Lung (tissue), 12 donors: ENCODE data around the gene IFT172. TPM values are rescaled to one million over a fixed set of nuclear protein-coding genes. Genes with fewer than 3 reads are reported as not detected.

Experiments used
- ATAC-seq: fragments of 200-7000 bp; cut with Tn5 transposase; one replicate; pipeline ENCODE4 v1.9.1; 2020; ENCODE audit warnings: moderate number of reproducible peaks; ENCODE audit not compliant: insufficient read depth, low FRiP score
- DNase-seq, 3 donors: peaks; one replicate each; pipeline ENCODE4 v3.0.0-alpha.2; 2013 to 2017
- H3K27ac ChIP-seq, 2 donors: one replicate each; pipeline ENCODE4 v1.5.1; 2013; ENCODE audit warnings: mild to moderate bottlenecking in 2 of 2, moderate library complexity in 2 of 2, control low read depth in 1 of 2, inconsistent platforms in 1 of 2, low read depth in 1 of 2, low read length in 1 of 2
- H3K27me3 ChIP-seq, 3 donors: one replicate each; pipeline ENCODE4 v1.5.1; 2013; ENCODE audit warnings: low read length in 2 of 3; ENCODE audit not compliant: control insufficient read depth in 3 of 3, insufficient read depth in 3 of 3
- H3K36me3 ChIP-seq, 4 donors: one replicate each; pipeline ENCODE4 v1.5.1; 2013; ENCODE audit warnings: low read length in 4 of 4, mild to moderate bottlenecking in 1 of 4, moderate library complexity in 1 of 4; ENCODE audit not compliant: control insufficient read depth in 4 of 4, insufficient read depth in 4 of 4
- H3K4me1 ChIP-seq, 5 donors: one replicate each; pipeline ENCODE4 v1.5.1; 2013; ENCODE audit warnings: low read length in 5 of 5, mild to moderate bottlenecking in 2 of 5, moderate library complexity in 1 of 5; ENCODE audit not compliant: control insufficient read depth in 5 of 5, insufficient read depth in 5 of 5
- H3K4me3 ChIP-seq: one replicate; pipeline ENCODE4 v1.5.1; 2013; ENCODE audit warnings: mild to moderate bottlenecking, control low read depth, moderate library complexity
- H3K9ac ChIP-seq, 2 donors: one replicate each; pipeline ENCODE4 v1.5.1; 2013; ENCODE audit warnings: low read length in 2 of 2, control low read depth in 1 of 2; ENCODE audit not compliant: insufficient read depth in 1 of 2
- H3K9me3 ChIP-seq, 4 donors: one replicate each; pipeline ENCODE4 v1.5.1; 2013; ENCODE audit warnings: low read length in 3 of 4, mild to moderate bottlenecking in 1 of 4, moderate library complexity in 1 of 4; ENCODE audit not compliant: control insufficient read depth in 4 of 4, insufficient read depth in 3 of 4
- WGBS, 2 donors: extraction: QIAGEN DNeasy Blood & Tissue Kit; methylation state at CpG; one replicate each; pipeline ENCODE4 v1.1.7; 2013; 5-methylcytosine and 5-hydroxymethylcytosine counted together
- polyA plus RNA-seq, 2 donors: library from polyadenylated mRNA; stranded (reverse); fragments of 200-250 nt; gene quantifications; one replicate each; pipeline ENCODE4 v1.2.1, GENCODE V29; 2013
- total RNA-seq, 2 donors: library from RNA; depleted of rRNA in 1 of 2; stranded (reverse); fragments of >200 nt in 1 of 2; gene quantifications; one replicate each; pipeline ENCODE4 v1.2.1, GENCODE V29; 2014 to 2021
- TF ChIP-seq, protein P1 (sequence below): IDR thresholded peaks from 2 replicates; pipeline ENCODE4 v1.5.1; 2012; ENCODE audit warnings: mild to moderate bottlenecking; ENCODE audit errors: control extremely low read depth, extremely low read depth
- donor health status: control.
- donor health status: control.
- donor health status: Bipolar disorder and iron deficiency.
- donor health status: healthy.
- donor health status: DM: yes; HTN: yes; CAD: no.

IFT172 gene
- total and polyA plus RNA-seq, 4 donors = 17.8 to 52.2 (median 35.6) TPM

DNA sequence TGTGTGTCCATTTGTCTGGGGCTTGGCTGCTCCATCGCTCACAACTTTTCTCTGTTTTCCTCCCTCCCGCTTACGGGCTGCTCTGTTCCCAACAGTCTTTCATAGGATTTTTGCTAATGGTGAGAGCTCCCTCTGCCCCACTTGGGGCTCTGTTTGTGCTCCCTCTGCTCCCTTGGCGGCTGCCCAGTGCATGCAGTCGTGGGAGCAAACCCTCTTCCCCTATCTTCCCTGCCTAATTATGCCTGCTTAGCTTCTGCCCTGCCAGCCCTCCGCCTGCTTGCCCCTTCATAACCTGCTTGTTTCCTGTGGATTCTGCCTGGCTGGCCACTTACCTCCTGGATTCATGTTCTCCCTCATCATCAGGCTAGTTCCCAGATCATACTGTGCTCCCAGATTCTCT lies 53.9 kb downstream of the IFT172 start:
- ATAC-seq (no peak), DNase-seq (no peak)
- no peaks in the 10 kb centered on the region for H3K27me3 ChIP-seq
- no peak overlapping the region for H3K9ac ChIP-seq
- H3K4me3 ChIP-seq = no peak overlapping the region
- no peaks in the 10 kb centered on the region for H3K9me3 ChIP-seq
- H3K4me1 ChIP-seq = peaks cover 0 to 2% (median under 1%) of the 10 kb centered on the region in 5 donors
- no peak overlapping the region for H3K27ac ChIP-seq
- peaks cover 47 to 60% (median 50%) of the 10 kb centered on the region in 4 donors for H3K36me3 ChIP-seq
- TF ChIP-seq, protein P1, sequence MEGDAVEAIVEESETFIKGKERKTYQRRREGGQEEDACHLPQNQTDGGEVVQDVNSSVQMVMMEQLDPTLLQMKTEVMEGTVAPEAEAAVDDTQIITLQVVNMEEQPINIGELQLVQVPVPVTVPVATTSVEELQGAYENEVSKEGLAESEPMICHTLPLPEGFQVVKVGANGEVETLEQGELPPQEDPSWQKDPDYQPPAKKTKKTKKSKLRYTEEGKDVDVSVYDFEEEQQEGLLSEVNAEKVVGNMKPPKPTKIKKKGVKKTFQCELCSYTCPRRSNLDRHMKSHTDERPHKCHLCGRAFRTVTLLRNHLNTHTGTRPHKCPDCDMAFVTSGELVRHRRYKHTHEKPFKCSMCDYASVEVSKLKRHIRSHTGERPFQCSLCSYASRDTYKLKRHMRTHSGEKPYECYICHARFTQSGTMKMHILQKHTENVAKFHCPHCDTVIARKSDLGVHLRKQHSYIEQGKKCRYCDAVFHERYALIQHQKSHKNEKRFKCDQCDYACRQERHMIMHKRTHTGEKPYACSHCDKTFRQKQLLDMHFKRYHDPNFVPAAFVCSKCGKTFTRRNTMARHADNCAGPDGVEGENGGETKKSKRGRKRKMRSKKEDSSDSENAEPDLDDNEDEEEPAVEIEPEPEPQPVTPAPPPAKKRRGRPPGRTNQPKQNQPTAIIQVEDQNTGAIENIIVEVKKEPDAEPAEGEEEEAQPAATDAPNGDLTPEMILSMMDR = no peak
- 93 to 96% methylated on average over 6 of the region's 6 CpGs for WGBS, 2 donors

DNA sequence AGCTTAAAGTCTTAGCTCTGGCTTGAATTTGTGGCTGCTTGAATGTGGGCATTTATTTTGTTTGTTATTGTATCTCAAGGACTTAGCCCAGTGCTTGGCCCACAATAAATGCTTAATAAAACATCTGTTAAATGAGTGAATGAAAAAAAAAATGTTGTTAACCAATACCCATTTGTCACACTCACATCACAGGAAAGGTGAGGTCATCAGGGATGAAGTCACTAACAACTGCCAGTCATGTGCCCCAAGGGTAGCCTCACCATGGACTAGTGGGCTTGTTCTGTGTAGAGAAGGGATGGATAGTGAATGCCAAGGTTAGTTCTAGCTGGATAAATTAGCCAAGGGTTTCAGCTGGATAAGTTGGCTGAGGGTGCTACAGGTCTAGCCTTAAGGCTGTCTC lies 58.1 kb downstream of the IFT172 start:
- no peak for DNase-seq
- H3K4me1 ChIP-seq = peaks cover 2 to 21% (median 6%) of the 10 kb centered on the region in 5 donors
- H3K27ac ChIP-seq = no peak overlapping the region
- no peaks in the 10 kb centered on the region for H3K27me3 ChIP-seq
- H3K9ac ChIP-seq = no peak overlapping the region
- H3K4me3 ChIP-seq = no peak overlapping the region
- no peaks in the 10 kb centered on the region for H3K9me3 ChIP-seq
- ATAC-seq = no peak
- peaks cover 22 to 34% (median 27%) of the 10 kb centered on the region in 4 donors for H3K36me3 ChIP-seq
- TF ChIP-seq, protein P1 = no peak

DNA sequence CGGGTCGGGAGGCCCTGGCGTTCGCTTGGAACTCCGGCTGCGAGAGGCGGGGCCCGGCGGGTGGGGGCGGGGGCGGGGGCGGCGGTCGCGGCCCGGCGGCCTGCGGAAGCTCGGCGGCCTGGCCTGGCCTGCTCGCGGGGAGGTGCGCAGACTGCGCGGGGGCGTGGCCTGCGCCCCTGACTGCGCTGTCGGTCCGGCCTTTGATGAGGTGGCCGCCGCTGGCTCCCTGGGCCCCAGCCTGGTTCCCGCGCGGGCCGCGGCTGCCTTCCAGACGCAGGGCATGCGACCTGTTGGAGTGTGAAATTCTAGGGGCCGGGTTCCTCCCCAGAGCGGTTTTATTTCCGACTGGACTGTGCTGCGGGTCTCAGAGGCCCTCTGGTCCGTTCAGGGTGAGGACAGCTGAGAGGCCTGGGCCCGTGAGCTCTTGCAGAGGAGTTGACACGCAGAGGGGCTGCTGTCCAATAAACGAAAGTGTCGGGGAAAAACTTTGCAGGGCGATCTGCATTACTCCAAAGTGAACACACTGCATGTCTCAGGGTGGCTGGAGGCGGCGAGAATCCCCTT lies 60.5 kb downstream of the IFT172 start:
- no peaks in the 10 kb centered on the region for H3K27me3 ChIP-seq
- TF ChIP-seq, protein P1 = no peak
- H3K4me1 ChIP-seq = peaks cover 2 to 21% (median 6%) of the 10 kb centered on the region in 5 donors
- peaks cover 7 to 12% (median 7%) of the 10 kb centered on the region in 4 donors for H3K36me3 ChIP-seq
- peak overlapping the region; percentile 85 to 91 for H3K9ac ChIP-seq
- peak overlapping the region; percentile 91 for H3K4me3 ChIP-seq
- H3K27ac ChIP-seq = peak overlapping the region; percentile 99 to 100
- ATAC-seq (peak; percentile 94), DNase-seq (peak; percentile 83 to 91 (median 88))
- 0 to 1% methylated on average over 29 to 51 of the region's 51 CpGs for WGBS, 2 donors
- H3K9me3 ChIP-seq = no peaks in the 10 kb centered on the region
